Endothelial cell of umbilical vein (primary cell): ENCODE data around the gene PRM3. TPM values are rescaled to one million over a fixed set of nuclear protein-coding genes. Genes with fewer than 3 reads are reported as not detected.

ENCODE experiments used
- BruUV-seq: library from RNA; stranded (reverse); fragments of 400-500 nt; replicated peaks from 2 replicates; lab custom pipeline; 2021; lab: Mats Ljungman, UMichigan
- CTCF ChIA-PET: fragments of 300-600, 350-600 bp; sonication (Branson Sonifier 250); formaldehyde crosslinking; loops from one replicate; lab custom pipeline; 2021; ENCODE audit warnings: antibody characterized with exemption, inconsistent platforms; lab: Charles Lee
- POLR2A ChIA-PET: fragments of 300-600, 350-600 bp; sonication (Branson Sonifier 250); formaldehyde crosslinking; loops from one replicate; lab custom pipeline; 2021; ENCODE audit warnings: antibody characterized with exemption, inconsistent platforms; lab: Charles Lee
- DNase-seq: peaks from one replicate; pipeline ENCODE4 v3.0.0-alpha.2; 2011; ENCODE audit warnings: low read depth, low spot score
- FAIRE-seq: peaks from 2 replicates; lab custom pipeline; 2011; peaks lifted over from hg19 to GRCh38; lab: Jason Lieb, UNC
- H2AFZ ChIP-seq: 2 replicates; pipeline ENCODE4 v1.6.0; 2012; ENCODE audit warnings: low read depth, low read length, control low read depth, inconsistent platforms
- H3K27ac ChIP-seq: 2 replicates; pipeline ENCODE4 v1.5.1; 2011; ENCODE audit warnings: low read depth, mild to moderate bottlenecking, control low read depth, low read length, moderate library complexity; ENCODE audit not compliant: insufficient read depth
- H3K27me3 ChIP-seq, 2 experiments: 2 replicates each; pipeline versions ENCODE4 v1.6.0 to v1.6.1; 2011; ENCODE audit warnings: low read length in 2 of 2, mixed read lengths in 1 of 2; ENCODE audit not compliant: control insufficient read depth in 2 of 2, insufficient read depth in 2 of 2
- H3K36me3 ChIP-seq, 2 experiments: 2 replicates in 1 of 2; 3 replicates in 1 of 2; pipeline ENCODE4 v1.5.1; 2011; ENCODE audit warnings: low read length in 2 of 2, mild to moderate bottlenecking in 1 of 2, moderate library complexity in 1 of 2; ENCODE audit not compliant: control insufficient read depth in 2 of 2, insufficient read depth in 2 of 2; ENCODE audit errors: extremely low read depth in 1 of 2
- H3K4me1 ChIP-seq: 3 replicates; pipeline ENCODE4 v1.5.1; 2011; ENCODE audit warnings: mild to moderate bottlenecking, low read length; ENCODE audit not compliant: control insufficient read depth, insufficient read depth; ENCODE audit errors: extremely low read depth
- H3K4me2 ChIP-seq: 2 replicates; pipeline ENCODE4 v1.6.1; 2011; ENCODE audit warnings: low read length, control low read depth, mixed read lengths; ENCODE audit not compliant: insufficient read depth
- H3K4me3 ChIP-seq, 3 experiments: fragments of 200-600 bp in 1 of 3; sonication (generic), shearing (Covaris generic) in 1 of 3; replicated peaks in 1 of 3; 2 replicates each; pipeline ENCODE4 v1.5.1; 2011 to 2016; ENCODE audit warnings: control low read depth in 3 of 3, low read length in 3 of 3, mild to moderate bottlenecking in 2 of 3, inconsistent platforms in 1 of 3, low read depth in 1 of 3, moderate library complexity in 1 of 3; ENCODE audit not compliant: insufficient read depth in 1 of 3
- H3K79me2 ChIP-seq: 2 replicates; pipeline ENCODE4 v1.6.0; 2012; ENCODE audit warnings: low read length, inconsistent platforms; ENCODE audit not compliant: control insufficient read depth, insufficient read depth
- H3K9ac ChIP-seq: replicated peaks from 2 replicates; pipeline ENCODE3; 2011; ENCODE audit warnings: low read length, control low read depth; ENCODE audit not compliant: insufficient read depth; ENCODE audit errors: extremely low read depth
- H3K9me1 ChIP-seq: replicated peaks from 3 replicates; pipeline ENCODE4 v1.6.0; 2011; ENCODE audit warnings: mild to moderate bottlenecking, low read length; ENCODE audit not compliant: control insufficient read depth, insufficient read depth; ENCODE audit errors: extremely low read depth
- H3K9me3 ChIP-seq: replicated peaks from 2 replicates; pipeline ENCODE4 v1.5.1; 2012; ENCODE audit warnings: low read length, inconsistent platforms; ENCODE audit not compliant: control insufficient read depth, insufficient read depth
- H4K20me1 ChIP-seq: replicated peaks from 2 replicates; pipeline ENCODE3; 2011; ENCODE audit warnings: mild to moderate bottlenecking, low read length; ENCODE audit not compliant: control insufficient read depth, insufficient read depth; ENCODE audit errors: extremely low read depth
- EZH2 ChIP-seq: IDR thresholded peaks from 2 replicates; pipeline ENCODE4 v1.6.1; 2012; ENCODE audit warnings: borderline replicate concordance, low read depth, mild to moderate bottlenecking, moderate library complexity, low read length, inconsistent platforms; ENCODE audit not compliant: severe bottlenecking
- FOS ChIP-seq: IDR thresholded peaks from 2 replicates; pipeline ENCODE4 v1.6.1; 2011; ENCODE audit warnings: mild to moderate bottlenecking, low read length, moderate library complexity, borderline replicate concordance; ENCODE audit not compliant: insufficient read depth
- GATA2 ChIP-seq: IDR thresholded peaks from 2 replicates; pipeline ENCODE4 v1.7.0; 2011; ENCODE audit warnings: low read depth, mild to moderate bottlenecking, moderate library complexity, mixed read lengths, low read length; ENCODE audit not compliant: insufficient read length, insufficient read depth
- JUN ChIP-seq: IDR thresholded peaks from 2 replicates; pipeline ENCODE4 v1.6.1; 2011; ENCODE audit warnings: borderline replicate concordance, low read depth; ENCODE audit not compliant: insufficient read length, insufficient read depth
- MYC ChIP-seq: IDR thresholded peaks from one replicate; pipeline ENCODE4 v1.6.1; 2011; ENCODE audit warnings: mild to moderate bottlenecking, low read depth, low read length
- POLR2A ChIP-seq: IDR thresholded peaks from 2 replicates; pipeline ENCODE4 v1.6.1; 2012; ENCODE audit warnings: low read depth, mild to moderate bottlenecking, control low read depth, low read length
- POLR2AphosphoS5 ChIP-seq: IDR thresholded peaks from 2 replicates; pipeline ENCODE4 v1.6.1; 2012; ENCODE audit warnings: low read depth, mild to moderate bottlenecking, control low read depth, low read length, moderate library complexity; ENCODE audit not compliant: insufficient read depth
- dilution Hi-C: fragments of 300-500 bp; cut with MboI; formaldehyde crosslinking; loops from one replicate; pipeline ENCODE4 v1.15.0; 2019; ENCODE audit warnings: low sequenced_read_pairs; ENCODE audit not compliant: extremely low pct_ligation_motif_present
- intact Hi-C: fragments of 100-400 bp; cut with micrococcal nuclease; formaldehyde crosslinking; loops from one replicate; pipeline ENCODE4 v1.10.0; 2022
- polyA plus RNA-seq, 4 experiments: library from polyadenylated mRNA; depleted of rRNA in 3 of 4; stranded (reverse) in 3 of 4; unstranded in 1 of 4; fragments of >200 nt; gene quantifications; 2 replicates each; pipeline versions ENCODE4 v1.2.1 to v1.2.3, GENCODE V29; 2011 to 2012; ENCODE audit warnings: missing spikeins in 1 of 4
- total RNA-seq: library from RNA; stranded (reverse); gene quantifications from 2 replicates; pipeline ENCODE4 v1.2.3, GENCODE V29; 2021
- TF ChIP-seq, protein P1 (sequence below): IDR thresholded peaks from 2 replicates; pipeline ENCODE4 v1.6.1; 2011; ENCODE audit not compliant: insufficient read depth, insufficient read length
- TF ChIP-seq, protein P2 (sequence below), 2 donors: IDR thresholded peaks; 1 replicate in 1 of 2; 2 replicates in 1 of 2; pipeline ENCODE4 v1.5.1; 2011; ENCODE audit warnings: low read length in 2 of 2, mild to moderate bottlenecking in 2 of 2, moderate library complexity in 2 of 2, control low read depth in 1 of 2, inconsistent platforms in 1 of 2, low read depth in 1 of 2; ENCODE audit not compliant: insufficient read depth in 1 of 2; ENCODE audit errors: extremely low read depth in 1 of 2

Gene PRM3
- total and polyA plus RNA-seq, 2 donors (not counting 3 experiments of a cell fraction or from before 2014, with no cell fraction given) = not detected

GRCh38 chr16:11251525-11252481, 21.6 kb downstream of the PRM3 start:
- DNase-seq = no peak
- H3K36me3 ChIP-seq = no peaks in the 10 kb centered on the region
- no peaks in the 10 kb centered on the region for H4K20me1 ChIP-seq
- no peaks in the 10 kb centered on the region for H3K9me3 ChIP-seq
- FAIRE-seq = no peak
- dilution Hi-C loops = no loop called here
- no TSS peak for BruUV-seq
- no peak overlapping the region for H3K9ac ChIP-seq
- no peak overlapping the region for H3K27ac ChIP-seq
- H3K9me1 ChIP-seq = no peaks in the 10 kb centered on the region
- H3K79me2 ChIP-seq = no peaks in the 10 kb centered on the region
- ChIA-PET CTCF (interaction anchor here (1.0 to 1.2 kb wide), 3 partner anchors 33 to 288 kb away, joined by 3 to 4 read pairs (median 3); no protein-coding TSS in a partner anchor), POLR2A (no interaction called here)
- H3K4me3 ChIP-seq = no peak overlapping the region
- H3K4me2 ChIP-seq = no peak overlapping the region
- no peak for TF ChIP-seq POLR2A
- no peak for TF ChIP-seq JUN
- TF ChIP-seq, protein P1, sequence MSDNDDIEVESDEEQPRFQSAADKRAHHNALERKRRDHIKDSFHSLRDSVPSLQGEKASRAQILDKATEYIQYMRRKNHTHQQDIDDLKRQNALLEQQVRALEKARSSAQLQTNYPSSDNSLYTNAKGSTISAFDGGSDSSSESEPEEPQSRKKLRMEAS = no peak
- no peak for TF ChIP-seq FOS
- TF ChIP-seq GATA2 = no peak
- TF ChIP-seq, protein P2, sequence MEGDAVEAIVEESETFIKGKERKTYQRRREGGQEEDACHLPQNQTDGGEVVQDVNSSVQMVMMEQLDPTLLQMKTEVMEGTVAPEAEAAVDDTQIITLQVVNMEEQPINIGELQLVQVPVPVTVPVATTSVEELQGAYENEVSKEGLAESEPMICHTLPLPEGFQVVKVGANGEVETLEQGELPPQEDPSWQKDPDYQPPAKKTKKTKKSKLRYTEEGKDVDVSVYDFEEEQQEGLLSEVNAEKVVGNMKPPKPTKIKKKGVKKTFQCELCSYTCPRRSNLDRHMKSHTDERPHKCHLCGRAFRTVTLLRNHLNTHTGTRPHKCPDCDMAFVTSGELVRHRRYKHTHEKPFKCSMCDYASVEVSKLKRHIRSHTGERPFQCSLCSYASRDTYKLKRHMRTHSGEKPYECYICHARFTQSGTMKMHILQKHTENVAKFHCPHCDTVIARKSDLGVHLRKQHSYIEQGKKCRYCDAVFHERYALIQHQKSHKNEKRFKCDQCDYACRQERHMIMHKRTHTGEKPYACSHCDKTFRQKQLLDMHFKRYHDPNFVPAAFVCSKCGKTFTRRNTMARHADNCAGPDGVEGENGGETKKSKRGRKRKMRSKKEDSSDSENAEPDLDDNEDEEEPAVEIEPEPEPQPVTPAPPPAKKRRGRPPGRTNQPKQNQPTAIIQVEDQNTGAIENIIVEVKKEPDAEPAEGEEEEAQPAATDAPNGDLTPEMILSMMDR (IDR thresholded peaks at IDR 0.05; ENCODE audit: extremely low read depth in 1 of 2, insufficient read depth in 1 of 2, low read depth in 1 of 2, low read length in 2 of 2) = no peak
- no peak for TF ChIP-seq POLR2AphosphoS5
- TF ChIP-seq MYC = no peak
- no peak for TF ChIP-seq EZH2
- intact Hi-C loops = loop anchor here (10.0 kb wide), 1 partner anchor 63 kb away; no protein-coding TSS in a partner anchor
- no peak overlapping the region for H2AFZ ChIP-seq
- H3K4me1 ChIP-seq = peaks cover 6% of the 10 kb centered on the region
- peaks cover 0 to 1% of the 10 kb centered on the region in 2 experiments for H3K27me3 ChIP-seq
